Suprapubic skin (tissue), 4 donors: ENCODE results near the gene CYSRT1.

Experiments used
- EP300 ChIP-seq: sonication (generic); formaldehyde crosslinking; IDR thresholded peaks from one replicate; pipeline ENCODE4 v1.6.1; 2017; ENCODE audit warnings: antibody characterized with exemption
- POLR2A ChIP-seq, 2 donors: fragments of 450-650 bp; IDR thresholded peaks; one replicate each; pipeline ENCODE4 v1.6.1; 2017; ENCODE audit warnings: antibody characterized with exemption in 2 of 2, mild to moderate bottlenecking in 2 of 2, moderate library complexity in 2 of 2
- POLR2AphosphoS5 ChIP-seq, 3 donors: sonication (generic); formaldehyde crosslinking; IDR thresholded peaks; one replicate each; pipeline ENCODE4 v1.6.1; 2017; ENCODE audit warnings: antibody characterized with exemption in 3 of 3
- TF ChIP-seq, protein P1 (sequence below), 2 donors: fragments of 200-600 bp in 1 of 2; fragments of 450-650 bp in 1 of 2; sonication (generic) in 1 of 2; IDR thresholded peaks; one replicate each; pipeline ENCODE4 v1.5.1; 2016 to 2019; ENCODE audit warnings: antibody characterized with exemption in 2 of 2, mild to moderate bottlenecking in 1 of 2, moderate library complexity in 1 of 2

DNA sequence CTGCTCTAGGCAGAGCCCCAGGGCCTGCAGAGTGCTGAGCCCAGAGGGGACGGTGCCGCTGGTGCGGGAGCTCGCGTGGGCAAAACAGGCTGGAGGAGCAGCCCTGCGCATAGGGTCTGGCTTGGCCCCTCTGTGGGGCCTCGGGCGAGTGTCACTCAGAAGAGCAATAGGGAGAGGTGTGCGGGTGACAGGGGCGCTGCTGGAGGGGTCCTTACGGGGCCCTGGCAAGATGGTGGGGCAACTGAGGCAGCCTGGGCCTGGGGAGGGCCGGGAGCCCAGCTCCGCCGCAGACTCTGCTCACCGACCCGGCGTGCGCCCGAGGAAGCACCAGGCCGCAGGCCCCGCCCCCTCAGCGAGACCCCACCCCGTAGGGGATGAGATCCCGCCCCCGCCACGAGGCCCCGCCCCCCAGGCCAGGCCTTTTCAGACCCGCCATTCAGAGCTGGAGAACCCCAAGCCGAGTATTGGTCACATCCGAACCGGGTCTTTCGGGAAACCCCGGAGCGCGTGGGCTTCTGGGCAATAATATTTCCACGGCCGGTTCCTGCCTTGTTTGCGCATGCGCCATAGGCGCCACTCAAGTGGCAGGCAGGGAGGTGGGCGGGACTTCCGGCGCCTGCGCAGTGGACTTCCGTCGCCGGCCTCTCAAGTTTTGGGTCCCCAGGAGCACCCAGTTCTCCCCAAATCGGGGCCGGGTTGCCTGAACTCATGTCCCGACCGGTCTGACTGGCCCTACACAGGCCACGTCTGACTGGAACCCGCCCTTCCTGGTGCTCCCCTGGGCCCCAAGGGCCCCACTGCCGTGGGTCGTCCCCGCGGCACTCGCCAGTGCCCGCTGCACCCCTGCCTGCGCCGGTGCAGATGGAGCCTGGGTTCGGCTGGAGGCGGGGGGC is 1.6 kb upstream of the CYSRT1 start:
- no peak for TF ChIP-seq POLR2A (IDR thresholded peaks at IDR 0.05)
- TF ChIP-seq, protein P1, sequence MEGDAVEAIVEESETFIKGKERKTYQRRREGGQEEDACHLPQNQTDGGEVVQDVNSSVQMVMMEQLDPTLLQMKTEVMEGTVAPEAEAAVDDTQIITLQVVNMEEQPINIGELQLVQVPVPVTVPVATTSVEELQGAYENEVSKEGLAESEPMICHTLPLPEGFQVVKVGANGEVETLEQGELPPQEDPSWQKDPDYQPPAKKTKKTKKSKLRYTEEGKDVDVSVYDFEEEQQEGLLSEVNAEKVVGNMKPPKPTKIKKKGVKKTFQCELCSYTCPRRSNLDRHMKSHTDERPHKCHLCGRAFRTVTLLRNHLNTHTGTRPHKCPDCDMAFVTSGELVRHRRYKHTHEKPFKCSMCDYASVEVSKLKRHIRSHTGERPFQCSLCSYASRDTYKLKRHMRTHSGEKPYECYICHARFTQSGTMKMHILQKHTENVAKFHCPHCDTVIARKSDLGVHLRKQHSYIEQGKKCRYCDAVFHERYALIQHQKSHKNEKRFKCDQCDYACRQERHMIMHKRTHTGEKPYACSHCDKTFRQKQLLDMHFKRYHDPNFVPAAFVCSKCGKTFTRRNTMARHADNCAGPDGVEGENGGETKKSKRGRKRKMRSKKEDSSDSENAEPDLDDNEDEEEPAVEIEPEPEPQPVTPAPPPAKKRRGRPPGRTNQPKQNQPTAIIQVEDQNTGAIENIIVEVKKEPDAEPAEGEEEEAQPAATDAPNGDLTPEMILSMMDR (IDR thresholded peaks at IDR 0.05), result no peak
- TF ChIP-seq POLR2AphosphoS5 (IDR thresholded peaks at IDR 0.05), result no peak
- TF ChIP-seq EP300, result no peak
